PC-9 (cell line): ENCODE data around the gene NHS.

Experiments
- CTCF ChIP-seq: fragments of 200-600 bp; sonication (generic); conservative IDR thresholded peaks from 2 replicates; pipeline ENCODE4 v1.6.1; 2017; ENCODE audit warnings: mixed run types, antibody characterized with exemption, mild to moderate bottlenecking, moderate library complexity
- EZH2 ChIP-seq: fragments of 200-600 bp; sonication (generic); IDR thresholded peaks from 2 replicates; pipeline ENCODE4 v1.8.0; 2017; ENCODE audit warnings: antibody characterized with exemption, low read depth

GRCh38 chrX:17521871-17522693, 147.1 kb downstream of the NHS start:
- TF ChIP-seq CTCF = no peak
- TF ChIP-seq EZH2 = no peak
